GM12878 (cell line): ENCODE measurements around the gene PAK3.

Source experiments
- CTCF ChIP-seq, 3 experiments: IDR thresholded peaks in 2 of 3; conservative IDR thresholded peaks in 1 of 3; 2 replicates each; pipeline ENCODE4 v1.5.1; 2011; ENCODE audit warnings: low read depth in 3 of 3, low read length in 3 of 3, mild to moderate bottlenecking in 3 of 3, control low read depth in 2 of 3, moderate library complexity in 2 of 3, inconsistent platforms in 1 of 3, mixed read lengths in 1 of 3; ENCODE audit not compliant: control insufficient read depth in 2 of 3, insufficient read depth in 1 of 3; ENCODE audit errors: extremely low read depth in 1 of 3
- EP300 ChIP-seq, 2 experiments: fragments of 150-350 bp in 1 of 2; IDR thresholded peaks; 2 replicates each; pipeline ENCODE4 v1.6.1; 2011 to 2012; ENCODE audit warnings: low read depth in 2 of 2, low read length in 2 of 2, borderline replicate concordance in 1 of 2, improper control_type of control experiment in 1 of 2, inconsistent platforms in 1 of 2; ENCODE audit not compliant: control insufficient read depth in 1 of 2
- RAD21 ChIP-seq: IDR thresholded peaks from 2 replicates; pipeline ENCODE4 v1.6.1; 2011; ENCODE audit warnings: mild to moderate bottlenecking, low read depth, low read length, moderate library complexity; ENCODE audit not compliant: insufficient read depth
- STAT3 ChIP-seq: IDR thresholded peaks from 2 replicates; pipeline ENCODE4 v1.6.1; 2011; ENCODE audit warnings: low read depth, low read length, improper control_type of control experiment
- ZNF207 ChIP-seq: fragments of 450-650 bp; IDR thresholded peaks from 2 replicates; pipeline ENCODE4 v1.6.1; 2014; ENCODE audit warnings: antibody characterized with exemption, mild to moderate bottlenecking, borderline replicate concordance
- TF ChIP-seq, protein P1 (sequence below): IDR thresholded peaks from 2 replicates; pipeline ENCODE4 v1.6.1; 2012; ENCODE audit warnings: low read depth, low read length, improper control_type of control experiment

DNA sequence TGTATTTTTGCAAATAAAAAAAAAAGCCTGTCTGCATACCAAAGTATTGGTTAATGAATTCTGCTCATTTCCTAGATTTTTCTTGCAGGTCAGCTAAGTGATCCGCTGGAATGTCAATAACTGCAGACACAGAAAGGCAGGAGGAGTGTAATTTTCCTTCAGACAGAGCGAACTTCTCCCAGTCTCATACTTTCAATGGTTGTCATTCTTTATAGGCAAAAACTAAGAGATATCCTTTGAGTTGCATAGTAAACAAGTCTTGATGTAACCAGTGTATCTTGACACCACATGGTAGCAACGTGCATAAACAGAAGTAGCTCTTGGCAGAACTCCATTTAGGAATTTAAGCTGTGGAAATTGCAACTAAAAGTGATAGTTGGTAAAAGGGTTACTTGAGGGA lies 166.1 kb downstream of the PAK3 start:
- TF ChIP-seq RAD21 (no peak), ZNF207 (no peak), STAT3 (no peak), CTCF (IDR thresholded peaks at IDR 0.05 in 2 of 3, conservative IDR thresholded peaks at IDR 0.05 in 1 of 3; ENCODE audit: control insufficient read depth in 2 of 3, extremely low read depth in 1 of 3, insufficient read depth in 1 of 3, low read depth in 3 of 3, low read length in 3 of 3) (no peak), EP300 (IDR thresholded peaks at IDR 0.05; ENCODE audit: borderline replicate concordance in 1 of 2, control insufficient read depth in 1 of 2, low read depth in 2 of 2, low read length in 2 of 2) (no peak)
- TF ChIP-seq, protein P1, sequence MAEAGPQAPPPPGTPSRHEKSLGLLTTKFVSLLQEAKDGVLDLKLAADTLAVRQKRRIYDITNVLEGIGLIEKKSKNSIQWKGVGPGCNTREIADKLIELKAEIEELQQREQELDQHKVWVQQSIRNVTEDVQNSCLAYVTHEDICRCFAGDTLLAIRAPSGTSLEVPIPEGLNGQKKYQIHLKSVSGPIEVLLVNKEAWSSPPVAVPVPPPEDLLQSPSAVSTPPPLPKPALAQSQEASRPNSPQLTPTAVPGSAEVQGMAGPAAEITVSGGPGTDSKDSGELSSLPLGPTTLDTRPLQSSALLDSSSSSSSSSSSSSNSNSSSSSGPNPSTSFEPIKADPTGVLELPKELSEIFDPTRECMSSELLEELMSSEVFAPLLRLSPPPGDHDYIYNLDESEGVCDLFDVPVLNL: no peak
